HUDEP-2 (cell line): ENCODE results near the gene KIAA1671.
A peak's percentile ranks its signal among the peaks of the same experiment; 100 is the strongest.

Experiments
- DNase-seq, 76 experiments: peaks; one replicate each; lab custom pipeline; 2025; ENCODE audit not compliant: unreplicated experiment in 76 of 76; lab: John Stamatoyannopoulos, UW

KIAA1671 gene

DNA sequence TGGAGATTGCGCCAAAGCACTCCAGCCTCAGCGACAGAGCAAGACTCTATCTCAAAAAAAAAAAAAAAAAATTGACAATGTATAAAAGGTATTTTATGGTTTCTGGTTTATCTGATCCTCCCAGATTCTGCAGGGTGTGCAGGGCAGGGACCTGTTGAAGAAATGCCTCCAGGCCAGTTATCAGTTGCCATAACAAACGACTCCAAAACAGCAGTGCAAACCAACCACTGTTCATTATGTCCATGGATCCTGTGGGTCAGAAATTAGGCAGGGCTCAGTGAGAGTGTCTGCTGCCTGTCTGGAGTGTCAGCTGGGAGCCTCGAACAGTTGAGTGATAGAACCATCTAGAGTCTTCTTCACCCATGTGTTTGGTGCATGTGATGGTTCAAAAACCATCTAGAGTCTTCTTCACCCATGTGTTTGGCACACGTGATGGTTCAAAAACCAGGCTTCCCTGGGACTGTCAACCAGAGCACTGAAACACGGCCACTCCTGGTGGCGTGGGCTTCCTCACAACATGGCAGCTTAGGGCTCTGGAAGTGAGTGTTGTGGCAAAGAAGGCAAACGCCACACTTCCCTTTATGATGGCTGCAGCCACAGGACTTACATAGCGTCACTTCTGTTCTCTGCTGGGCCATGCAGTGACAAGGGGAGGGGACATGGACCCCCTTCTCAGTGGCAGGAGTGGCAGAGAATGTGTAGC is 132.0 kb downstream of the KIAA1671 start:
- peak in 5 of 76 experiments; percentile 5 to 29 (median 11) for DNase-seq

DNA sequence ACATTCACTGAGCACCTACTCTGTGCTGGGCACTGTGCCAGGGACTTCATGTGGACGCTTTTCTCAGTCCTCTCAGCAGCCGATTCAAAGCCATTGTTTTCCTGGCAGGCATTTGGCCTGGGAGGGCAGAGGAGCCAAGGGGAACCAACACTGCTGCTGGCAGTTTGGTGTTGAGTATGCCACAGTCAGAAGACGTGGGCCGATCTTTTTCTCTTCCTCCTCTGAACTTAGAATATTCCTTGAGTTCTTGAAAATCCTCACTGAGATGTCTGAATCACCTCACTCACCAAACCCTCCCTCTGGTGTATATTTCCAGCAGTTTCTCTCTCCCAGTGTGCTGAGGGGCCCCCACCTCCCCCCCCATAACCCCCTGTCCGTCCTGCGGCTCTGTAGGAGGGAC is 132.6 kb downstream of the KIAA1671 start:
- DNase-seq: no peak

- DNase-seq: no peak
These were observed 133.7 kb downstream of the KIAA1671 start for GRCh38 chr22:25085930-25086901.

GRCh38 chr22:25086902-25087282 is 134.4 kb downstream of the KIAA1671 start:
- no peak for DNase-seq

DNA sequence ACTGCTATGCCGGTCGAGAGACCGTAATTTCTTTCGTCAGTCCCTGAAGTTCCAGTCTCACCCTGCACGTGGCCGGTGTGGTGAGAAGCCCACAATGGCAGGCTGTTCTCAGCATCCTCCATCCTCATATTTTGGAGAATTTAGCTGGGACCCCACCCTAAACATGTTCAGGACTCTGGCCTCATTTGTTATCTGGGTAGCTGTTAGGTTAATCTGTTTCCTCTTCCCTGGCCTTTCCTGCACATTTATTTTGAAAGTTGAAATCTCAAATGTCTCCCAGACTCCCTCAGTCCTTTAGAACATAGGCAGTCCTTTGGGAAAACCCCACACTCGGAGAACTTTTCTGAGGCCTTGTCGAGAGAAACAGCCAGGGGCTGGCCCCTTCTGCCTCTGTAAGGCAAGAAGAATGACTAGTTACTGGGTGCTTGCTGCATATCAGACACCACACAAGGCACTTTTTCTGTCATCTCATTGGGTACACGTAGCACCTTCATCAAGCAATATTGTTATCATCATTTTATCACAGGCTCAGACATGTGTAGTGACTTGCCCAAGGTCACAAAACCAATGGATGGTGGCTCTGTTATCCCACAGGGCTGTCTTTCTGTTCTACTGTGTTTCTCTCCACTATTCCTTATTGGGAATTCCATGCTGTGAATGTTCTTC is 137.8 kb downstream of the KIAA1671 start:
- peak in 25 of 76 experiments; percentile 4 to 61 (median 22) for DNase-seq

DNA sequence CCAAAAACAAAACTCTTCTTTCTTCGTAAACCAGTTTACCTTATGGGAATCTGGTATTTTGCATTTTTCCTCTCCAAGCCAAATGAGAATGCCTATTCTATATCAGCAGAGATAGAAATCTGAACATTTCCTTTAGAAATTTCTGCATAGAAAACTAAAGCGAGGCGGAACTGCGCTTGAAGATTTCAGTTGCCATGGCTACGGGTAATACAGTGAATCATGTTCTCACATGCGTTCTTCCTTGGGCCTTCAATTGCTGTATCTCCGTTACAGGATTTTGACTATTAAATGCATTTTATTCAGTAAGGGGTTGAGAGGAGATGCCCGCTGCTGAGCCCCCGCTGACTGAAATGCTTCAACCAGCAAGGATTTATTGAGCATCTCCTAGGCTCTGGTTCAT is 138.9 kb downstream of the KIAA1671 start:
- DNase-seq: no peak

- no peak for DNase-seq
These were observed 139.6 kb downstream of the KIAA1671 start for GRCh38 chr22:25092119-25092518.

GRCh38 chr22:25094579-25094978 is 142.1 kb downstream of the KIAA1671 start:
- no peak for DNase-seq

DNA sequence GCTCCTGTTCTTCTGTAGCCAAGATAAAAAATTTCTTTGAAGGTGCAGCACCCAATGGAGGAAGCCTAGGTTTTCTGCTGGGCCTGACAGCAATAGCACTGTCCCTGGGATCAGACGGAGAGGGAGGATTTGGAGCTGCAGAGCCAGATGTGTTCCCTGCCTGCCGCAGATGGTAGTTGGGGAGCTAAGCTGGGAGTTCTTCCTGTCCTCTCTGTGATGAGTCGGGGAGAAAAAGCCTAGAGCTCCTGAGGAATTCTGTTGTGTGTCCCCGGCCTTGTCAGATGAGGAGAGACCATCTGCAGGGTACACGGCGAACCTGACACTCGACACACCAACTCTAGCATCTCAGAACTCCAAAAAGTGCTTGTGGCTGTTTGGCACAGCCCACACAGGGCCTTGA is 143.4 kb downstream of the KIAA1671 start:
- DNase-seq: no peak

- DNase-seq: no peak
These were observed 144.3 kb downstream of the KIAA1671 start for GRCh38 chr22:25096638-25097405.

- no peak for DNase-seq
These were observed 146.0 kb downstream of the KIAA1671 start for GRCh38 chr22:25098445-25099081.

GRCh38 chr22:25099202-25099601 is 146.7 kb downstream of the KIAA1671 start:
- no peak for DNase-seq

DNA sequence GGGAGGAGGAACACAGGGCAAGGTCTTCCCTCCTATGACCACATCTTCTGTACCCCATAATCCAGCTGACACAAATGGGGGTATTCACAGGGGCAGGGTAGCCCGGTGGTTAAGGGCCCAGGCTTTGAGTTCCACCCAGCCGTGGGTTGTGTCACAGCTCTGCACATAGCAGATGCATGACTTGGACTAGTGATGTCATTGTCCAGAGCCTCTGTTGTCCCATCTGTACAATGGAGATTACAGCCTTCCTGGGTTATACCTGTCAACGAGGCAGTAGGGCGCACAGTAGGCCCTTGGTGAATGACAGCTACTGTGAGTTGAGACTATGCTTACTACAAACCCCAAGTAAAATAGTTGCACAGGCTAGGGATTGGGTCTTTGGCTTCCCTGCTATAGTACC is 147.9 kb downstream of the KIAA1671 start:
- no peak for DNase-seq

DNA sequence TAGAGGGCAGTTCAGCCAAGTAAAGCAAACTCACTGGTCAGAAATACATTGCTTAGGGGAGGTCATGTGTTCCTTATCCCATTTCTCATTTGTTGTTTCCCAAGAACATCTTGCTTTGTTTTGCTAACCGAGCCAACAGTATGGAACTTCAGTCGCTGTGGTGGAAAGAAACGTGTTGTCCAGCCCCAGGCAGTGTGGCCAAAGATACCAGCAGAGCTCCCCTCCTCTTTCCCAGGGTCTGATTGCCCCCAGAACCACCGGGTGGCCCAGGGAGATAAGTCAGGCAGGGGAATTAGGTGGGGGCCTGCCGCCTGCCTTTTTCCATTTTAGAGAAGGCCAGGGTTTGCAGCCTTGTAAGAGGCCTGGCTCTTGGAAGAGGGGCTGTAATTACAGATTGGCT is 148.4 kb downstream of the KIAA1671 start:
- DNase-seq: peak in 70 of 76 experiments; percentile 8 to 81 (median 61)

DNA sequence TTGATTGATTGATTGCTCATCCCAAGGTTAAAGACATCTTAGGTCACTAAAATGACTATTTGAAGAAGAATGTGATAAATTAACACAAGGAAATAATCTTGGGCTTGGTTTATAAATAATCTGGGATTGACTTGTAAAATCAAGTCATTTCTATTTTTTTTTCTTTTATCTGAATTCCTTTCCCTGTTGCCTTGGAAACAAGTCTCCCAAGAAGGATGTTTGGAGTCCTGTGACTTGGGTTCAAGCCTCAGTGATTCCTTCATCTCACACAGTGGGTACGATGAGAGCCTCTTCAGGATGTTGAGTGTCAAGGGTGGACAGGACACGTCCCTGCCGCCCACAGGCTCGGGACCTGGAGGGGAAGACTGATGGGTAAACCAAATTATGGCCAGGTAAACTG is 149.0 kb downstream of the KIAA1671 start:
- no peak for DNase-seq

GRCh38 chr22:25101986-25102385 is 149.5 kb downstream of the KIAA1671 start:
- DNase-seq: no peak

GRCh38 chr22:25102722-25103121 is 150.2 kb downstream of the KIAA1671 start:
- no peak for DNase-seq

GRCh38 chr22:25104367-25104766 is 151.9 kb downstream of the KIAA1671 start:
- no peak for DNase-seq

GRCh38 chr22:25105817-25106650 is 153.5 kb downstream of the KIAA1671 start:
- no peak for DNase-seq
